Adrenal gland (tissue), 12 donors: ENCODE results near the gene COL21A1. TPM values are rescaled to one million over a fixed set of nuclear protein-coding genes. Genes with fewer than 3 reads are reported as not detected.

ENCODE experiments used
- DNase-seq, 7 donors: peaks; one replicate each; pipeline ENCODE4 v3.0.0-alpha.2; 2019 to 2020
- H3K27ac ChIP-seq, 5 donors: fragments of 200-600 bp; sonication (generic) in 4 of 5; 1 replicate in 3 of 5; 2 replicates in 2 of 5; pipeline versions ENCODE4 v1.5.1 to v1.8.0; 2016 to 2020; ENCODE audit warnings: mild to moderate bottlenecking in 1 of 5
- H3K27me3 ChIP-seq: fragments of 200-600 bp; 2 replicates; pipeline ENCODE4 v1.8.0; 2021
- H3K36me3 ChIP-seq, 2 donors: fragments of 200-600 bp; replicated peaks in 1 of 2; 1 replicate in 1 of 2; 2 replicates in 1 of 2; pipeline versions ENCODE4 v1.5.1 to v1.8.0; 2018 to 2022
- H3K4me1 ChIP-seq, 2 donors: fragments of 200-600 bp; replicated peaks in 1 of 2; 1 replicate in 1 of 2; 2 replicates in 1 of 2; pipeline versions ENCODE4 v1.5.1 to v1.8.0; 2018 to 2021
- H3K4me3 ChIP-seq, 4 donors: fragments of 200-600 bp; sonication (generic) in 3 of 4; one replicate each; pipeline ENCODE4 v1.5.1; 2016 to 2018
- H3K9me3 ChIP-seq, 3 donors: fragments of 200-600 bp; sonication (generic) in 1 of 3; replicated peaks in 1 of 3; 1 replicate in 2 of 3; 2 replicates in 1 of 3; pipeline versions ENCODE4 v1.5.1 to v1.8.0; 2016 to 2021
- CTCF ChIP-seq, 6 experiments: fragments of 450-650 bp in 4 of 6; fragments of 200-600 bp in 2 of 6; sonication (generic) in 1 of 6; IDR thresholded peaks; 1 replicate in 5 of 6; 2 replicates in 1 of 6; pipeline versions ENCODE4 v1.5.1 to v1.8.0; 2016 to 2021; ENCODE audit warnings: antibody characterized with exemption in 6 of 6, mild to moderate bottlenecking in 2 of 6, moderate library complexity in 1 of 6
- POLR2A ChIP-seq, 2 donors: fragments of 450-650 bp; IDR thresholded peaks; one replicate each; pipeline ENCODE4 v1.6.1; 2017; ENCODE audit warnings: antibody characterized with exemption in 2 of 2, mild to moderate bottlenecking in 2 of 2, moderate library complexity in 1 of 2
- WGBS, 4 donors: extraction: QIAGEN DNeasy Blood & Tissue Kit in 2 of 4; methylation state at CpG; one replicate each; pipeline versions ENCODE4 v1.1.5 to v1.1.7; 2013 to 2017; 5-methylcytosine and 5-hydroxymethylcytosine counted together
- intact Hi-C, 2 donors: fragments of 100-400 bp; cut with DNase I; formaldehyde crosslinking; loops; one replicate each; pipeline versions ENCODE4 v1.14.1 to v1.15.0; 2022 to 2023
- polyA plus RNA-seq, 3 donors: library from polyadenylated mRNA; stranded (reverse); fragments of 200-250 nt in 2 of 3; fragments of 350-450 nt in 1 of 3; fragmentation: Illumina TruSeq in 1 of 3; extraction: RNeasy Lipid Tissue Mini Kit (QIAGEN cat#74804) in 1 of 3; gene quantifications; one replicate each; pipeline ENCODE4 v1.2.3, GENCODE V29; 2013 to 2014
- total RNA-seq, 9 donors: library from RNA; depleted of rRNA in 4 of 9; stranded (reverse); fragments of >200 nt in 4 of 9; fragments of 120-200 nt in 1 of 9; fragmentation: NEBNext Ultra II Directional in 1 of 9; extraction: Animal tissue kit (Norgen Biotek cat#: 25700) in 1 of 9; gene quantifications; one replicate each; pipeline versions ENCODE4 v1.1.0 to v1.2.4, GENCODE V29; 2013 to 2023
- donor health status: healthy with polysubstance abuse.
- donor health status: Bipolar disorder and iron deficiency.
- donor health status: DM: yes; HTN: yes; CAD: no.
- donor health status: DM: no; HTN: no; CAD: no.
- donor health status: DM: no; HTN: no; CAD: no.
- donor health status: DM: yes; HTN: yes; CAD: no.

Gene COL21A1
- total and polyA plus RNA-seq, 12 donors, result 0.12 to 19.4 (median 1.2) TPM

GRCh38 chr6:56101141-56101553 lies 146.2 kb downstream of the COL21A1 start:
- no peak overlapping the region for H3K27ac ChIP-seq
- no peak for DNase-seq

GRCh38 chr6:56096946-56097621 lies 150.3 kb downstream of the COL21A1 start:
- no peak overlapping the region for H3K27ac ChIP-seq
- no peaks in the 10 kb centered on the region for H3K9me3 ChIP-seq
- WGBS, 4 donors, result 52 to 66% (median 63%) methylated on average over 2 of the region's 2 CpGs
- no peaks in the 10 kb centered on the region for H3K27me3 ChIP-seq
- intact Hi-C loops, result no loop called here
- no peaks in the 10 kb centered on the region for H3K4me1 ChIP-seq
- H3K36me3 ChIP-seq, result no peaks in the 10 kb centered on the region
- TF ChIP-seq POLR2A (IDR thresholded peaks at IDR 0.05), result no peak
- no peak for TF ChIP-seq CTCF (IDR thresholded peaks at IDR 0.05)
- H3K4me3 ChIP-seq, result no peak overlapping the region
- no peak for DNase-seq

More at GRCh38 chr6:56101141-56101553, 146.2 kb downstream of the COL21A1 start:
- H3K27me3 ChIP-seq, result no peaks in the 10 kb centered on the region
- H3K4me3 ChIP-seq, result no peak overlapping the region
- intact Hi-C loops, result no loop called here
- no peaks in the 10 kb centered on the region for H3K9me3 ChIP-seq
- H3K4me1 ChIP-seq, result no peaks in the 10 kb centered on the region
- no peaks in the 10 kb centered on the region for H3K36me3 ChIP-seq
- no peak for TF ChIP-seq CTCF (IDR thresholded peaks at IDR 0.05)
- TF ChIP-seq POLR2A (IDR thresholded peaks at IDR 0.05), result no peak
- WGBS, 4 donors, result 65 to 73% (median 68%) methylated on average over 4 of the region's 4 CpGs

- intact Hi-C loops, result no loop called here
- no peak for TF ChIP-seq POLR2A (IDR thresholded peaks at IDR 0.05)
- TF ChIP-seq CTCF (IDR thresholded peaks at IDR 0.05), result no peak
- Histone ChIP-seq H3K36me3 (no peaks in the 10 kb centered on the region), H3K27me3 (no peaks in the 10 kb centered on the region), H3K4me3 (no peak overlapping the region), H3K9me3 (no peaks in the 10 kb centered on the region), H3K4me1 (no peaks in the 10 kb centered on the region), H3K27ac (no peak overlapping the region)
- no peak for DNase-seq
These were observed 150.8 kb downstream of the COL21A1 start for GRCh38 chr6:56096541-56096940.

GRCh38 chr6:56093776-56094175 lies 153.6 kb downstream of the COL21A1 start:
- Histone ChIP-seq H3K27ac (no peak overlapping the region), H3K36me3 (no peaks in the 10 kb centered on the region), H3K27me3 (no peaks in the 10 kb centered on the region), H3K4me3 (no peak overlapping the region), H3K4me1 (no peaks in the 10 kb centered on the region), H3K9me3 (no peaks in the 10 kb centered on the region)
- TF ChIP-seq POLR2A (IDR thresholded peaks at IDR 0.05), result no peak
- TF ChIP-seq CTCF (IDR thresholded peaks at IDR 0.05), result no peak
- intact Hi-C loops, result no loop called here
- DNase-seq, result no peak
- WGBS, 4 donors, result 75 to 81% (median 79%) methylated on average over 1 of the region's 1 CpG
